ENCODE data around the gene SHISA9.

The SHISA9 gene

DNA sequence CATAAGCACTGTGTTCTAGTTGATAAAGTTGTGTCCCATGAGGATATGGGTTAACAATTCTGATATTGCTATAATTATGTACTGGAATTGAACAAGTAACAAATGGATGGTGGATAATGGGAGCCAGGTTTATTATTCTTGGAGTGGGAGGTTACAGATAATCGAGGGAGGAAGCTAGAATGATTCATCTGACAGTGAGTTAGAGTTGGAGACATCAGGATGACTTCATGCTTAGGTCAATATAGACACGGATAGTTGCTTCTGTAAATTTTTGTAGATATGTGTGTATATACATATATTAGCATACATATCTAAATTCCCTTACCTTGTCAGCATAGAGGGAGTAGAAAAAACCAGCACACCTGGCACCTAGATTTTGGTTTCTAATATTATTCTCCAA lies 293.4 kb downstream of the SHISA9 start:
- DNase-seq: no peak

DNA sequence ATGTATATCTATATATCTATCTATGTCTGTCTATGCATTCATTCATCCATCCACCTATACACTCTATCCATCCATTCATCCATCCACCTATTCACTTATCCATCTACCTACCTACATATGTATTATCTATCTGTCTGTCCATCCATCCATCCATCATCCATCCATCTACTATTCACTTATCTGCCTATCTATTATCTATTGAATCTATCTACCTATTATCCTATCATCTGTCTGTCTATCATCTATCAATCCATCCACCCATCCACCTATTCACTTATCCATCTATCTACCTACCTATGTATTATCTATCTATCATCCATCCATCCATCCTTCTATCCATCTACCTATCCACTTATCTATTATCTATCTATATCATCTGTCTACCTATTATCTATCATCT lies 302.3 kb downstream of the SHISA9 start:
- DNase-seq: no peak

DNA sequence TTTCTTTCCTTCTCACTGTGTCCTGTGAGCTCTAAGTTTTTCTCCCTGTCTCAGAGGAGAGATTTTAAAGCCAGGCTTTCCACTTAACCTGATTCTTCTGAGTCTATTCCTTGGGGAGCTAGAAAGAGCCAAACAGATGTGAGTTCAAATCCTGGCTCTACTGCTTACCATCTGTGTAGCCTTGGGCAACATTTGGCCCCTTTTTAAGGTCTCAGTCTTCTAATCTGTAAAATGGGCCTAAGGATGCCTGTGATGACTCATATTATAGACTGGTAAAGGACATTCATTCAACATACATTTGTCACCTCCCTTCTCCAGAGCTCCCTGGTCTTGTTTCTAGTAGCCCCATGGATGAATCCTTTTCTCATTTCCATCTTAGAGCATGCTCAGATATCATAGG lies 304.0 kb downstream of the SHISA9 start:
- no peak for DNase-seq

DNA sequence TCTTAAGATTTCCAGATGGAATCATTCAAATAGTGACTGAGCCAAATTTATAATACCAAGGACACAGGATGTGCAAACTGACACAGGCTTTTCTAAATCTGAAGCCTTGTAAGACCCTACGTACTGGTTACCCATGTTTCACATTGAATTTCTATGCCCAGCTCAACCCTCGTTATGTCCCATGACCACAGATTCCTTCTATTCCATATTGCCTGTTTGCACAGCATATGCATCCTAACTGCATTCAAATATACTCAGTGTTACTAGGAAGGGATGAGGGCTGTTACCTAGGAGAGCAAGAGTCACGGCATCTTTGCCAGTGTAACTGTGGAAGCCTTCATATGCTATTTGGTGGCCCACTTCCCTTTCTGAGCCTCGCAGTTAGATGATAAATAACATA lies 305.2 kb downstream of the SHISA9 start:
- no peak for DNase-seq

DNA sequence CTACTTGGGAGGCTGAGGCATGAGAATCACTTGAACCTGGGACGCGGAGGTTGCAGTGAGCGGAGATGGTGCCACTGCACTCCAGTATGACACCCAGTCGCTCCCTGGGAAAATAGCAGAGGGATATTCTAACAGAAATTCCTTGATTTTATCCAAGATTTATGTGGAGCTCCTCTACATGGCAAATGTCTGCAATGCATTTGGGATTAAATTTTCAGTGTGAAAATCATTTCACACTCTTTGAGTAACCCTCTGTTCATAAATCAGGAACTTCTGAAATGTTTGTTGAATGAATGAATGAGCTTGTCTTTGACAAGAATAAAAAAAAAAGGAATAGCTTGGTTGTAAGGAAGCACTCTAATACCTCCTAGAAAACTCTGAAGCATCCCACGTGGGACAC lies 305.8 kb downstream of the SHISA9 start:
- no peak for DNase-seq

DNA sequence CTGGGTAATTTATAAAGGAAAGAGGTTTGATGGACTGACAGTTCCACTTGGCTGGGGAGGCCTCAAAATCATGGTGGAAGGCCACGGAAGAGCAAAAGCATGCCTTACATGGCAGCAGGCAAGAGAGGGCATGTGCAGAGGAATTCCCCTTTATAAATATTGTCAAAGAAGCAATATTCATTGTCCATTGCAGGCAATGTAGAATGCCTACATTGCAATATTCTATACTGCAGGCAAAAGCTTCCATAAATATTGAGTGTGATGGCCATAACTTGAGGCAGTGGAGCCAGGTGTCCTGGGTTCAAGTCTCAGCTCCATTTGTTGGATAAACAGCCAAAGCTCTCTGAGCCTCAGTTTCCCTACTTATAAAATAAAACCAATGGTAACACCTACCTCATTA lies 322.3 kb downstream of the SHISA9 start:
- DNase-seq: no peak

DNA sequence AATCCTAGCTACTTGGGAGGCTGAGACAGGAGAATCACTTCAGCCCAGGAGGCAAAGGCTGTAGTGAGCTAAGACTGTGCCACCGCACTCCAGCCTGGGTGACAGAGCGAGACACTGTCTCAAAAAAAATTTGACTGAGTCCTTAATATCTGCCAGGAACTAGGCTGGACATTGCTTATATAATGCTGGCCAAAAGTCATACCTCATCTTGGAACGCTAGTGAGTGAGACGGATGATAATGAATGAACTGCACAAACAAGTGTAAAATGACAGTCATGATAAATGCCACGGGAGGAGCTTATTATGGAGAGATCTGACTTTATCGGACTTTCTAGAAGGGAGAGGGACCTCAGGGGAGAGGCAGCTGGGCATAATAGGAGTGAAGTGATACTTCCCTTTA lies 327.6 kb downstream of the SHISA9 start:
- DNase-seq: no peak

DNA sequence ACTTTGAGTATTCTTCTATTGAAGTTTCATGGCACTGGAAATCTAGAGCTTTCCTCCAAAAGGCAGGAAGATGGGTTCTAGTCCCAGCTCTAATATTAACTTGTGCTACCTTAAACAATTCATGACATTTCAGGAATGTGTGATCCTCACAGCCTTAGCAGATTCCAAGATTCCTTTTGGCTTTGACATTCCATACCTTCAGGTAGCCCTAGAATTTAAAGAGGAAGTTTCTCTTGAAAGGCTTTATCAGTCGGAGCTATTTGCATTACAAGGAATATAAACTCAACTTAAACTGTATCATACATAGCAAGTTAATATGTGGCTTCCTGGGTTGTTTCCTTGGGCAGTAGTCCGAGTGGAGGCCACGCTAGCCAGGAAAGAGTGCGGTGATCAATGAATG lies 330.0 kb downstream of the SHISA9 start:
- DNase-seq: no peak

DNA sequence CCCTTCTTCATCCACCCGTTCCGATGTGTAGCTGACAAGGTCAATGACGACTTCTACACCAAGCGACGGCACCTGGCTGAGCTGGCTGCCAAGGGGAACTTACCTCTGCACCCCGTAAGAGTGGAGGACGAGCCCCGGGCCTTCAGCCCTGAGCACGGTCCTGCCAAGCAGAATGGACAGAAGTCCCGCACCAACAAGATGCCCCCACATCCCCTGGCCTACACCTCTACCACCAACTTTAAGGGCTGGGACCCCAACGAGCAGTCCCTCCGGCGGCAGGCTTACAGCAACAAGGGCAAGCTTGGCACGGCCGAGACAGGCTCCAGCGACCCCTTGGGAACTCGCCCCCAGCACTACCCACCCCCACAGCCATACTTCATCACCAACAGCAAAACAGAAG lies 333.6 kb downstream of the SHISA9 start:
- no peak for DNase-seq

DNA sequence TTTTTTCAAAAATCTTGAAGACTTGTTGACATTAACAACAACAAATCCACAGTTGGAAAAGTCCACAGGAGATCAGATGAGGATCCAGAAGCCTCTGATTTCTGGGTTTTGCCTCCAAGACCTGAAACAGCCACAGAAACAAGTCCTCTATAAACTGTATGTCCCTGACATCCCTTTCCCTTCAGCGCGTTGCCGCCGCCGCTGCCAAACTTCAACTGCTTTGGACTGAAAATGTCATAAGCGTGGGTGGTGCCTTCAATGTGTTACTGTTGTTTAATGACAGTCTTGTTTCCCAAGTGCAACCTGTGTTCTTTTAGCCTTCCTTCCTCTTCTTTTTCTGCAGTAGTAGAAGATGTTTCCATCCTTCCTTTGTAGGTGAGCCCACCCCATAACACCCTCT lies 334.9 kb downstream of the SHISA9 start:
- DNase-seq: no peak

DNA sequence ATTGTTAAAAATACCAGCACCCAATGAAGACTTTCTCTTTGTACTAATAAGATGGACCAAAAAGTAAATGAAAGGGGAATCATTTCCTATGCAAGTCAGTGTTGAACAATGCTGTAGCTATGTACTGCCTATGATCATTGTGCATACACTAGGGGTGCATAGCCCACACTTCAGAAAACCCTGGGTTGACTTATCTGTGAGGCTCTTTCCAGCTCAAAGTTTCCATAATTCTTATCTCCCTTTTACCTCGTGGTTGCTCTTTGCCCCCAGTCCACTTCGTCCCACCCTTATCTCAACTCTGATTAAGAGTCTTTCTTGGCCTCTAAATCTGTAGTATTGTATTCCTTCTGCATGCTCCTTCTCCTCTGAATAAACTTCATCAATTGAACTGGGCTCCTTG lies 336.8 kb downstream of the SHISA9 start:
- DNase-seq: no peak

DNA sequence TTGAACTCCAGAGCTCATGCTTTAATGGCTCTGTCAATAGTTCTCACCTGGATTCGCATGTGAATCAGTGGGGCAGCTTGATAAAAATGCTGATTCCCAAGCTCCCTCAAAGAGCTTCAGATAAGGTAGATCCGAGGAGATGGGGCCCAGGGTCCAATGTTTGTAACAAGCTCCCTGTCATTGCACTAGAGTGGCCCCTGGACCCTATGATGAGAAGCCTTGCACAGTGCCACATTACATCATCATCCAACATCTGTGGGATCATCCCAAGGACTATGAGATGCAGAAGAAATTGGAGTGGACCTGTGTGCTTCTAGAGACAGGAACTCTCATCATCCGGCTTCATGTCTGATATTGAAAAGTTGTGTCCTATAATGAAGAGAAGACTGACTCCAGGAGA lies 340.8 kb downstream of the SHISA9 start:
- DNase-seq: no peak

DNA sequence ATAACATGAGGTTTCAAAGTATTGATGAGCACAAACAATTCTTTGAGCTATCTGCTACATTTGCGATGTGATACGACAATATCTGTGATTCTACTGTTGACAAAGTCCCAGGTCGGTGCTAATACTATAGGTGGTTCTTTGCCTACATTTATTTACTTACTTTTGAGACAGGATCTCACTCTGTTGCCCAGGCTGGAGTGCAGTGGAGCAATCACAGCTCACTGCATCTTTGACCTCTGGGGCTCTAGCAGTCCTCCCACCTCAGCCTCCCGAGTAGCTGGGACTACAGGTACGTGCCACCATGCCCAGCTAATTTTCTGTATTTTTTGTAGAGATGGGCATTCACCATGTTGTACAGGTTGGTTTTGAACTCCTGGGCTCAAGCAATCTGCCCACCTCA lies 343.4 kb downstream of the SHISA9 start:
- no peak for DNase-seq

DNA sequence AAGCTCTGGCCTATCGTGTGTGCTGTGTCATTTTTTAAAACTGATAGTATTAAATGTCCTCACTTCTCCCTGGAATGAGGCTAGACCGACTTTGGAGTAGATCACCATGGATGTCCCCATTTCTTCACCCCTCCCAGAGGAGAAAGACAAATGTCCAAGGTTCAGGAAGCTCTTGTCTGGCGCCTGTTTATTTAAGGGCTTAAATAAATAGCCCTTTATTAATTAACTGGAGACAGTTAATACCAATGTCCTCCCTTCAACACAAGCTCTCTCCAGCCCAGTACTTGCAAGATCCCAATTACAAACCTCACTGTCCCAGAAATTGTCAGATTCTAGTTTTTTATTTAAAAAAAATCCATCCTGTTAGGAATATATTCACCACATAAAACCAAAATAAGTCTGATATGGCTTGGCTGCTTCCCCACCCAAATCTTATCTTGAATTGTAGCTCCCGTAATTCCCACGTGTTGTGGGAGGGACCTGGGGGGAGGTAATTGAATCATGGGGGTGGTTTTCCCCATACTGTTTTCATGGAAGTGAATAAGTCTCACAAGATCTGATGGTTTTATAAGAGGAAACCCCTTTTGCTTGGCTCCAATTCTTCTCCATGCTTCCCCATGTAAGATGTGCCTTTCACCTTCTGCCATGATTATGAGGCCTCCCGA lies 344.4 kb downstream of the SHISA9 start:
- DNase-seq: no peak

DNA sequence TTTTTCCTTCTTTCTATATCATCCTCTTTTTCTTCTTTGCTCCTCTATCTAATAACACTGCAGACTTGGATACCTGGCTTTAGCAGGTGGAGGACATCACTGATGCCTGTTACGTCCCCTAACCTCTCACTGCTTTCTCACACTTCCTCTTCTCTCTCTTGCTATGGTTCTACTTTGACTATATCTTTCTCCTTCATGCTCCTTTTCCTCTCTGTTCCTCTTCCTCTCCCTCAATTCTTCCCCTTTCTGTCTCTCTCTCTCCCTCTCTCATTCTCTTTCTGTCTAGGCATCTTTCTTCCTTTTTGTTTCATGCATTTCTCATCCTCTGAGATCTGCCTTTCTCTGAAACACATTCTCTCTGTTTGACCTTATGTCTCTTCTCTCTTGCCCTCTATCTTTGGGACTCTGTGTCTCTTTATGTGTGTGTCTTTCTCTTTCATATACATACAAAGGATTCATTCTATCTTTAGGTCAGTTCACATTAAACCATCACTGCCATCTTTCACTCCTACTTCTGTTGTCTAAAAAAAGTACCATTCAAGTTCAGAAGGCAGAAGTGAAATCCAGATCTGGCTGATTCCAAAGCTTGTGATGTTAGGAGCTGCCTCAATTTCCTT lies 353.7 kb downstream of the SHISA9 start:
- DNase-seq: no peak

DNA sequence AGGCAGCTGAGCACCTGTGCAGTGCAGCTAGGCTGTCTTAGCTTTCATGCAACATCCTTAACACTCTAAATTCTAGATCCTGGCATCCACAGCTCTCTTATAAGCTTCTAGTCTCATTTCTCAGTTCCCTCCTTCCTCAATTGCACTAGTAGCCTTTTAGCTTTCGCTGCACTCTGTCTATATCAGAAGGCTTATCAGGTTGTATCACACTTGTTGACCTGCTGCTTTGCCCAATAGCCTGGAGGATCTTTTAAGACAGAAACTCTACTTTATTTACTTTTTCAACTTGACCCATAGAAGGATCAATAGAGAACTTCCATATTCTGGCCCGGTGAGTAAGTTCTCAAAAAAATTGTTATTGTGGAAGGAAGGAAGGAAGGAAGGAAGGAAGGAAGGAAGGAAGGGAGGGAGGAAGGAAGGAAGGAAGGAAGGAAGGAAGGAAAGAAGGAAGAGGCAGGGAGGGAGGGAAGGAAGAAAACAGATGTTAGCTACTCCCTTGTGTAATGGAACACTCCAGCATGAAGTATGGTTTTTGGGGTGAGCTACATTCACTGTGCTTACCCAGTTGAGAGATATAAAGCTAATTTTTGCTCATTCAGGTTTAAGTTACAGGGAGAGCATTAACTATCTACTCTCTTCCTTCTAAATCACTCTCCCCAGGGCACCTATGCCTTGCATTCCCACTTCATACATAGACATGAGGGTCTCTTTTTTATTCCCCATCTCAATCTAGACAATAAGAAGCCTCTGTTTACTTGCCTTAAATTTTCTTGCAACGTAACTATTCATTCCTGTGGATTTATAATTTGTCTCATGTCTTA lies 361.1 kb downstream of the SHISA9 start:
- DNase-seq: no peak

DNA sequence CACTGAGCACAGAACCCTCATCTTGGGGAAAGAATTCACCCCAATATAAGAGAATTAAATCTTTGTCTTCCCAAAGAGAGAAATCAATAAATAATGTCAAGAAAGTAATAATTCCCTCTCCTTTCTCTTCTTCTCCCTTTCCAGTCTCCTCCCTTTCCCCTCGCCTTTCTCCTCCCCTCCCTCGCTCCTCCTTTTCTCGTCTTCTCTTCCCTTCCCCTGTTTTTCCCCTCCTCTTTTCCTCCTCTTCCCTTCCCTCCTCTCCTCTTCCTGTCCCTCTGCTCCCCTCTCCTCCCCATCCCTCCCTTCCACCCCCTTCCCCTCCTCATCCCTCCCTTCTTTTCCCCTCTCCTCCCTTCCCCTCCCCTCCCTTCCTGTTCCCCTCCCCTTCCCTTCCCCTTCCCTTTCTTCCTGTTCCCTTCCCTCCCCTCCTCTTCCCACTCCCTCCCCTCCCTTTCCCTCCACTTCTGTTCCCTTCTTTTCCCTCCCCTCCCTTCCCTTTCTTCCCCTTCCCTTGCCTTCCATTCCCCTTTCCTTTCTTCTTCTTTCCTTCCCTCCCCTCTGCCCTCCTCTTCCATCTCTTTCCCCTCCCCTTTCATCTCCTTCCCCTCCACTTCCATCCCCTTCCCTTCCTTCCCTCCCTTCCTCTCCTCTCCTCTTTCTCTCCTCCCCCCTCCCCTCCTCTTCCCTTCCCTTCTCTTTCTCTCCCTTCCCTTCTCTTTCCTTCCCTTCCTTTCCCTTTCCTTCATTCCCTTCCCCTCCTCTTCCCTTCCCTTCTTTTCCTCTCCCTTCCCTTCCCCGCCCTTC lies 363.6 kb downstream of the SHISA9 start:
- DNase-seq: no peak

DNA sequence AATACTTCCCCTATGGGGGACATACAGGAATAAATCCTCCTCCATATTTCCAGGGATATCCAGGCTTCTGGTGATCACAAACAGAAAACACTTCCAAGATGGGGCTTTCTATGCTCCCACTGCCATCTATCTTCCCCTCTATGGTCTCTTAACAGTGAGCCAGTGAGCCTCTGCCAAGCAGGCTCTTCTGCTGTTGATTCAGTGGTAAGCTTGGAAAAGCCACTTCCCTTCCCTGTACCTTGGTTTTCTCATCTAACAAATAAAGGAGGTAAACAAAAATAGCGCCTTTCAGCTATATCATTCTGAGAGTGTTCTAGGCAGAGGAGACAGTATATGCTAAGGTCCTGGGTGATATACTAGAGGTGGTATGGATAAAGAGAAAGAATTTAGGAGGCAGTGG lies 368.0 kb downstream of the SHISA9 start:
- no peak for DNase-seq

DNA sequence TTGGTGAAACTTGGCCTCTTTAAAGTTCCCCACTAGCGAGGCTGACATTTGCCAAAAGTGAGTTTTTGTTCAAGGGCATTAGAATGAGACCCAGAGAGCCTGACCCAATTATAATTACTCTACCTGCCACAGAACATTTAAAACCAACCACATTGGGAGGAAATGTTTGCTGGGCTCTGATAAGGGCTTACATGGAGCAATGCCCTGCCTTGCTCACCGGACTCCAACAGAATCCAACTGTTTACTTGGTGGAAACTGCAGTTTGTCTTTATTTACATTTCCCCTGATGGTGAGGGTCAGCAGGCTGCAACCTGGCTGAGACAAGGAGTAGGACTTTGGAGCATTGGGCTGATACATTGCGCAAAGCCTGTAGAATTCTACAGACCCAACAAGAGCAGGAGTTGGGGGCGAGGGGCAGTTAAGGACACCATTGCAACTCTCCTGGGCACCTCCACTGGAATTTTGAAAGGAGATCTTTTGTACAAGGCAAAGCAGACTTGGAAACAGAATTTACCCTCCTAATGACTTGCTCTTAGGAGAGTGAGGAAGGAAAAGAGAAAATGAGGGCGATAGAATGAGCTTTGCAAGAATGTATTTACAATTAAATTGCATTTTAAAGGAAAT lies 368.6 kb downstream of the SHISA9 start:
- no peak for DNase-seq

DNA sequence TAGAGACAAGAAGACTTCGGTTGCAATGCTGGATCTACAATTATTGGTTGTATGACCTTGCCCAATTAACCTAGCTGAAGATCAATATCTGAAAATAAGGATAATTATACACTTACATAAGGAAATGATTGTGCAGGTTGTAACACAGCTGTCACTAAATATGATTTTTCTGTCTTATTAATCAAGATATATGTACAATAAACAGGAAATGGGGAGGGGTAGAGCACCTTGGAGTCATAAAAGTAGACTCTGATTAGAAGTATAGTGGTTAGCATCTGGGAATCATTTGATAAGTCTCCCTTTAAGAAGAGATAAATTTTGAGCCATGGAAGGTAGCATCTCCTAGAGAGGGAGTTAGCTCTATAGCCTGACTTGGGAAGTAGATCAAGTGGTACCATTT lies 369.2 kb downstream of the SHISA9 start:
- DNase-seq: no peak

DNA sequence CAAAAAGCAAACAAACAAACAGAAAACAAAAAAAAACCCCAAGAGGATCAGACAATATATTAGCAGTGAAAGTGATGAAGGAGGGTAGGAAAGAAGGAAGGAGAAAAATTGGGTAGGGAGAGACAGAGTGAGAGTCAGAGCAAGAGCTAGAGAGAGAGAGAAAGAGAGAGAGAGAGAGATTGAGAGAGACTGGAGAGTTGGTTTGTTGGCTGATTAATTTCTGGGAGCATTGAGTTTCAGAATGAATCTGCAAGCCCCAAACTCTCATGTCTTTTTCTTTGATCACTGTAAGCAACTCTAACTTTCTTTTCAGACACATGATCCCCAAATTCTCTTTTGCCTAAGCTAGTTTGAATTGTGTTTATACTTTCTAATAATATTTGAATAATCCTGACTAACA lies 388.1 kb downstream of the SHISA9 start:
- DNase-seq: no peak
